K562 (cell line): ENCODE results near the gene VSTM2B. TPM values are rescaled to one million over a fixed set of nuclear protein-coding genes. Genes with fewer than 3 reads are reported as not detected.

Source experiments
- CAMTA2 ChIP-seq: fragments of 250-450 bp; sonication (Bioruptor Pico); conservative IDR thresholded peaks from 2 replicates; pipeline ENCODE4 v1.5.1; 2022
- DACH1 ChIP-seq: fragments of 450-650 bp; IDR thresholded peaks from 2 replicates; pipeline ENCODE4 v1.6.1; 2018; ENCODE audit not compliant: partially characterized antibody
- DLX4 ChIP-seq: fragments of 250-450 bp; sonication (Bioruptor Pico); IDR thresholded peaks from 2 replicates; pipeline ENCODE4 v1.6.1; 2021; ENCODE audit warnings: mild to moderate bottlenecking
- EGR1 ChIP-seq: fragments of 450-650 bp; conservative IDR thresholded peaks from 2 replicates; pipeline ENCODE4 v1.6.1; 2017; ENCODE audit warnings: mild to moderate bottlenecking
- GABPA ChIP-seq: fragments of 200-800 bp; sonication (Bioruptor generic); conservative IDR thresholded peaks from 2 replicates; pipeline ENCODE4 v1.6.1; 2016; ENCODE audit warnings: low read depth, missing genetic modification characterization, missing compliant biosample characterization
- HDAC8 ChIP-seq: fragments of 450-650 bp; IDR thresholded peaks from 2 replicates; pipeline ENCODE4 v1.6.1; 2016; ENCODE audit warnings: mild to moderate bottlenecking, missing genetic modification characterization, moderate library complexity, missing compliant biosample characterization
- HINFP ChIP-seq: fragments of 450-650 bp; conservative IDR thresholded peaks from 2 replicates; pipeline ENCODE4 v1.6.1; 2016; ENCODE audit warnings: missing genetic modification characterization, low read depth, mild to moderate bottlenecking, control low read depth, missing compliant biosample characterization
- IRF9 ChIP-seq: fragments of 450-650 bp; IDR thresholded peaks from 2 replicates; pipeline ENCODE4 v1.6.1; 2016; ENCODE audit warnings: missing biosample characterization, missing genetic modification characterization
- MIER1 ChIP-seq: fragments of 450-650 bp; IDR thresholded peaks from 2 replicates; pipeline ENCODE4 v1.6.1; 2016; ENCODE audit warnings: antibody characterized with exemption, mild to moderate bottlenecking, low read depth
- PATZ1 ChIP-seq: fragments of 250-450 bp; sonication (Bioruptor Pico); IDR thresholded peaks from 2 replicates; pipeline ENCODE4 v1.5.0; 2020; ENCODE audit warnings: mild to moderate bottlenecking, borderline replicate concordance
- POLR2B ChIP-seq: fragments of 450-650 bp; IDR thresholded peaks from 2 replicates; pipeline ENCODE4 v1.6.1; 2018; ENCODE audit warnings: low read depth; ENCODE audit not compliant: partially characterized antibody
- RBBP5 ChIP-seq: fragments of 200-600 bp; sonication (generic); IDR thresholded peaks from 2 replicates; pipeline ENCODE4 v1.6.1; 2012; ENCODE audit warnings: borderline replicate concordance, mild to moderate bottlenecking, low read length, control low read depth, inconsistent platforms; ENCODE audit not compliant: insufficient read depth, poor library complexity, severe bottlenecking
- SMAD2 ChIP-seq: fragments of 150-350 bp; IDR thresholded peaks from 2 replicates; pipeline ENCODE4 v1.6.1; 2014; ENCODE audit warnings: low read depth, mild to moderate bottlenecking, low read length
- TAF7 ChIP-seq: fragments of 450-650 bp; IDR thresholded peaks from 2 replicates; pipeline ENCODE4 v1.6.1; 2016; ENCODE audit warnings: missing genetic modification characterization, missing compliant biosample characterization
- TFE3 ChIP-seq: fragments of 450-650 bp; formaldehyde crosslinking; IDR thresholded peaks from 2 replicates; pipeline ENCODE4 v1.4.0; 2020; ENCODE audit warnings: mild to moderate bottlenecking, mixed read lengths
- UBTF ChIP-seq, 2 experiments: IDR thresholded peaks; 2 replicates each; pipeline ENCODE4 v1.6.1; 2012; ENCODE audit warnings: improper control_type of control experiment in 2 of 2, low read depth in 2 of 2, low read length in 2 of 2, borderline replicate concordance in 1 of 2
- ZNF224 ChIP-seq: sonication (generic); formaldehyde crosslinking; IDR thresholded peaks from 2 replicates; pipeline ENCODE4 v1.8.0; 2022; ENCODE audit warnings: mild to moderate bottlenecking, missing genetic modification reagents
- polyA plus RNA-seq, 8 experiments: library from polyadenylated mRNA; depleted of rRNA in 4 of 8; stranded (reverse) in 5 of 8; unstranded in 3 of 8; fragments of >200 nt; fragmentation: Nextera tagmentation in 2 of 8; fragmentation: Illumina TruSeq in 1 of 8; extraction: Ambion mirVana in 2 of 8; extraction: Trizol in 1 of 8; gene quantifications; 2 replicates each; pipeline versions ENCODE4 v1.2.1 to v1.2.3, GENCODE V29; 2011 to 2014; ENCODE audit warnings: inconsistent platforms in 1 of 8, missing spikeins in 1 of 8
- total RNA-seq, 7 experiments: library from RNA; depleted of rRNA in 6 of 7; stranded (reverse); fragments of >200 nt in 6 of 7; fragmentation: Illumina TruSeq in 2 of 7; extraction: Trizol in 2 of 7; gene quantifications; 2 replicates each; pipeline versions ENCODE4 v1.2.1 to v1.2.3, GENCODE V29; 2011 to 2021; ENCODE audit warnings: low replicate concordance in 1 of 7

Gene VSTM2B
- total and polyA plus RNA-seq, 9 of the 15 experiments (the other 6 are each of a cell fraction or from before 2014, with no cell fraction given), result not detected

- TF ChIP-seq UBTF (IDR thresholded peaks at IDR 0.05; ENCODE audit: borderline replicate concordance in 1 of 2, low read depth in 2 of 2, low read length in 2 of 2) (peak in 1 of 2 experiments; percentile 12; a peak in 1 of 4 replicates), CAMTA2 (CRISPR knock-in tag) (no peak), ZNF224 (CRISPR knock-in tag) (0 out of 2 replicates have a peak, but pooled peaks have one; percentile 57), RBBP5 (peak; percentile 85), POLR2B (peak; percentile 99), HDAC8 (tag) (no peak), GABPA (tag) (peak; percentile 93), HINFP (tag) (no peak), MIER1 (no peak), SMAD2 (no peak), TFE3 (CRISPR knock-in tag) (no peak), DACH1 (peak; percentile 71), DLX4 (no peak), PATZ1 (CRISPR knock-in tag) (no peak), IRF9 (no peak), TAF7 (peak; percentile 91), EGR1 (peak; percentile 89)
Observed at GRCh38 chr19:29605653-29606419, 80.0 kb downstream of the VSTM2B start, which contains the start of gene POP4 (continued).
